ENCODE measurements around the gene FAM20C.

FAM20C gene

GRCh38 chr7:274266-274665 is 81.9 kb downstream of the FAM20C start:
- no peaks in the 10 kb centered on the region for H3K36me3 ChIP-seq
- H3K4me1 ChIP-seq: no peaks in the 10 kb centered on the region
- TF ChIP-seq, protein P1, sequence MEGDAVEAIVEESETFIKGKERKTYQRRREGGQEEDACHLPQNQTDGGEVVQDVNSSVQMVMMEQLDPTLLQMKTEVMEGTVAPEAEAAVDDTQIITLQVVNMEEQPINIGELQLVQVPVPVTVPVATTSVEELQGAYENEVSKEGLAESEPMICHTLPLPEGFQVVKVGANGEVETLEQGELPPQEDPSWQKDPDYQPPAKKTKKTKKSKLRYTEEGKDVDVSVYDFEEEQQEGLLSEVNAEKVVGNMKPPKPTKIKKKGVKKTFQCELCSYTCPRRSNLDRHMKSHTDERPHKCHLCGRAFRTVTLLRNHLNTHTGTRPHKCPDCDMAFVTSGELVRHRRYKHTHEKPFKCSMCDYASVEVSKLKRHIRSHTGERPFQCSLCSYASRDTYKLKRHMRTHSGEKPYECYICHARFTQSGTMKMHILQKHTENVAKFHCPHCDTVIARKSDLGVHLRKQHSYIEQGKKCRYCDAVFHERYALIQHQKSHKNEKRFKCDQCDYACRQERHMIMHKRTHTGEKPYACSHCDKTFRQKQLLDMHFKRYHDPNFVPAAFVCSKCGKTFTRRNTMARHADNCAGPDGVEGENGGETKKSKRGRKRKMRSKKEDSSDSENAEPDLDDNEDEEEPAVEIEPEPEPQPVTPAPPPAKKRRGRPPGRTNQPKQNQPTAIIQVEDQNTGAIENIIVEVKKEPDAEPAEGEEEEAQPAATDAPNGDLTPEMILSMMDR (IDR thresholded peaks at IDR 0.05): no peak
- no peak overlapping the region for H3K27ac ChIP-seq
- intact Hi-C loops (cut with DNase I; ENCODE audit: low total_unique reads): no loop called here
- DNase-seq: no peak
- H3K27me3 ChIP-seq: peaks cover 0 to 29% of the 10 kb centered on the region in 2 donors
- peaks cover 0 to 33% (median 12%) of the 10 kb centered on the region in 3 donors for H3K9me3 ChIP-seq
- H3K4me3 ChIP-seq: no peak overlapping the region

- Histone ChIP-seq H3K27me3 (peaks cover 0 to 26% of the 10 kb centered on the region in 2 donors), H3K9me3 (peaks cover 0 to 33% (median 12%) of the 10 kb centered on the region in 3 donors), H3K4me3 (no peak overlapping the region), H3K27ac (no peak overlapping the region), H3K36me3 (no peaks in the 10 kb centered on the region), H3K4me1 (no peaks in the 10 kb centered on the region)
- TF ChIP-seq, protein P1 (IDR thresholded peaks at IDR 0.05): no peak
- no peak for DNase-seq
- intact Hi-C loops (cut with DNase I; ENCODE audit: low total_unique reads): no loop called here
Observed at GRCh38 chr7:276230-276835, 84.0 kb downstream of the FAM20C start.

DNA sequence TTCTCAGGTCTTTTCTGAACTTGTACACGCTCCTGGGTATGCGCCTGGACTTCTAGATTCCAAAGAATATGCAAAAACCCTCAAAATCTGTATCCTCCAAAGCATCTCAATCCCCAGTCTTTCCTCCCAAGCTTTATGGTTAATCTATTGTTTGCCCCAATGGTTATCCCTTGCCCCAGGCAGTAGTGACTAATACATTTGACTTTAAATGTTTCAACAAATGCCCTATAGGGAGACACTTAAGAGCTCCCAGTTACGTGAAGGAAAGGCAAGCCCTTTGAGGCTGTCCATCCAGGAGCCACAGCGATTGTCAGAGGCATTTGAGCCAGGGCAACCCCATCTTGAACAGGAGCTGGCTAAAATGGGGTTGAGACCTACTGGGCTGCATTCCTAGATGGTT is 84.9 kb downstream of the FAM20C start:
- Histone ChIP-seq H3K4me3 (no peak overlapping the region), H3K27me3 (peaks cover 0 to 24% of the 10 kb centered on the region in 2 donors), H3K4me1 (no peaks in the 10 kb centered on the region), H3K27ac (no peak overlapping the region), H3K36me3 (no peaks in the 10 kb centered on the region), H3K9me3 (peaks cover 0 to 28% (median 12%) of the 10 kb centered on the region in 3 donors)
- intact Hi-C loops (cut with DNase I; ENCODE audit: low total_unique reads): no loop called here
- TF ChIP-seq, protein P1 (IDR thresholded peaks at IDR 0.05): no peak
- DNase-seq: no peak

DNA sequence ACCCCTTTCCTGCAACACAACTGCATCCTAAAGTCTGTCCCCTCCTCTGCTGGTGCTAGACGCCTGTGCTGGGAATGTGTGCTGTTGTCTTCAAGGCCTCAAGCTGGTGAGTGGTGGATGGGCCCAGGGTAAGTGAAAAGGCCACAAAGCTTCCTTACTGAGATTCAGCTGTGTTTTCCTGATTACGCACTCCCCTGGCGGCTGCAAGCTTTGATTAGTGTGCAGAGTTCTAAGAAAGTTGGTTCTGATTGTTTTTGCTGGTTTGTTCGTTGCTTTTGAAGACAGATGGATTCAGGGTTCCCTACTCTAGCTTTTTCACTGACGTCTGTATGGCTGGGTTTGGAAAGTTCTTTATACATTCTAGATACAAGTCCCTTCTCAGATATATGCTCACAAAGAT is 85.7 kb downstream of the FAM20C start:
- H3K4me1 ChIP-seq: no peaks in the 10 kb centered on the region
- TF ChIP-seq, protein P1 (IDR thresholded peaks at IDR 0.05): no peak
- peaks cover 0 to 20% of the 10 kb centered on the region in 2 donors for H3K27me3 ChIP-seq
- no peak overlapping the region for H3K4me3 ChIP-seq
- DNase-seq: no peak
- intact Hi-C loops (cut with DNase I; ENCODE audit: low total_unique reads): no loop called here
- H3K9me3 ChIP-seq: peaks cover 0 to 20% (median 5%) of the 10 kb centered on the region in 3 donors
- no peak overlapping the region for H3K27ac ChIP-seq
- no peaks in the 10 kb centered on the region for H3K36me3 ChIP-seq

DNA sequence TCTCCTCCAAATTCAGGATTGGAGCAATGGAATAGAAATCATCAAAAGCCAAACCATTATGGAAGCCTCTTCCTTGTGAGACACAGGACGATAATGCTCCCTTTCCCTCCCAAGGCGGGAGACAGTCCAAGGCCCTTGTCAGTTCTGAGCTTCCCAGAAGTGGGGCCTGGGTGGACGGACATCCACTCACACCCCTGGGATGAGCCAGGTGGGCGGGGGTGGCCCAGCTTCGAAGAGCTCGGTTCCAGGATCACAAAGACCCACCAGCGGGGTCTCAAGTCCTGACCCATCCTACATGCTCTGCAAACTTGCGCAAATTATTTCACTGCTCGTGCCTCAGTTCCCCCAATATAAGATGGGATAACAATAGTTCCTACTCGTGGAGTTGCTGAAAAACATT is 87.5 kb downstream of the FAM20C start:
- Histone ChIP-seq H3K27me3 (peaks cover 0 to 26% of the 10 kb centered on the region in 2 donors), H3K4me1 (no peaks in the 10 kb centered on the region), H3K4me3 (no peak overlapping the region), H3K9me3 (peaks cover 0 to 9% (median 0%) of the 10 kb centered on the region in 3 donors), H3K27ac (no peak overlapping the region), H3K36me3 (no peaks in the 10 kb centered on the region)
- intact Hi-C loops (cut with DNase I; ENCODE audit: low total_unique reads): no loop called here
- TF ChIP-seq, protein P1 (IDR thresholded peaks at IDR 0.05): no peak
- no peak for DNase-seq

Data from tibial artery (tissue), 4 donors.